ENCODE data around the gene ADCYAP1R1.
"Not testable (repeated sequence)": the region's sequence is repeated elsewhere in the genome, so short reads cannot be mapped to it uniquely, and the experiment has no call there.

Gene ADCYAP1R1

DNA sequence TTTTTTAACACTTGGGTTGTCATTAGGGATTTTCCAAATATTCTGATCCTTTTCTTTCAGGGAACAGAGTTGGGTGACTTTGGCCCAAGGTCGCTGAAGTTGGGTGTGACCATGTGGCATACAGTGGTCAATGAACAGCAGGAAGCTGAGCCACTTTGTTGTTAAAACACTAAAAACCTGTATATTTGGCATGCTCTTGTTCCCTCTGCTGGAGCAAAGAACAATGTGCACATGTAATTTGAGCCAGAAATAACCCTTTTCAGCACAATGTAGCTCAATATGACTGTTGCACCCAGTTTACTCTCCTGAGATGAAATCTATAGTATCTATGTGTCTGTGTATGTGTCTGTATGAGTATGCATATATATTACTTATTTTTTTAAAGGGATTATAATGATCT, 74.9 kb downstream of the ADCYAP1R1 start:
- DNase-seq: no peak

- no peak for DNase-seq
These were observed 77.0 kb downstream of the ADCYAP1R1 start for GRCh38 chr7:31129067-31129466.

DNA sequence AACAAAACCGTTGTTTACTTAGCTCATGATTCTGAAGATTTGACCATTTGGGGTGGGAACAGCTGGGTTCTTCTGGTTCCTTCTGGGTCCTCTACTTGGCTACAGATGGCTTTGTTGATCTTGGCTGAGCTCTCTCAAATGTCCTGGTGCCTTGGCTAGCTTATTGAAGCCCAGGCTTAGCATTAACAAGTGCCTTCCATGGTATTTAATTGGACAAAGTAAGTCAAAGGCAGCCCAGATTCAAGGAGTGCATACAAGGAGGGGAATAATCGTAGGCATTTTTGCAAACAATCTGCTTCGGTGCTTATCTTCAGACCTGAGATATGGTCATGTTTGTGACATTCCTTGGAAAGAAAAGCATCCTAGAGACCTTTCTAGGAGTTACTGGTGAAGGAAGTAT, 81.4 kb downstream of the ADCYAP1R1 start:
- no peak for DNase-seq

DNA sequence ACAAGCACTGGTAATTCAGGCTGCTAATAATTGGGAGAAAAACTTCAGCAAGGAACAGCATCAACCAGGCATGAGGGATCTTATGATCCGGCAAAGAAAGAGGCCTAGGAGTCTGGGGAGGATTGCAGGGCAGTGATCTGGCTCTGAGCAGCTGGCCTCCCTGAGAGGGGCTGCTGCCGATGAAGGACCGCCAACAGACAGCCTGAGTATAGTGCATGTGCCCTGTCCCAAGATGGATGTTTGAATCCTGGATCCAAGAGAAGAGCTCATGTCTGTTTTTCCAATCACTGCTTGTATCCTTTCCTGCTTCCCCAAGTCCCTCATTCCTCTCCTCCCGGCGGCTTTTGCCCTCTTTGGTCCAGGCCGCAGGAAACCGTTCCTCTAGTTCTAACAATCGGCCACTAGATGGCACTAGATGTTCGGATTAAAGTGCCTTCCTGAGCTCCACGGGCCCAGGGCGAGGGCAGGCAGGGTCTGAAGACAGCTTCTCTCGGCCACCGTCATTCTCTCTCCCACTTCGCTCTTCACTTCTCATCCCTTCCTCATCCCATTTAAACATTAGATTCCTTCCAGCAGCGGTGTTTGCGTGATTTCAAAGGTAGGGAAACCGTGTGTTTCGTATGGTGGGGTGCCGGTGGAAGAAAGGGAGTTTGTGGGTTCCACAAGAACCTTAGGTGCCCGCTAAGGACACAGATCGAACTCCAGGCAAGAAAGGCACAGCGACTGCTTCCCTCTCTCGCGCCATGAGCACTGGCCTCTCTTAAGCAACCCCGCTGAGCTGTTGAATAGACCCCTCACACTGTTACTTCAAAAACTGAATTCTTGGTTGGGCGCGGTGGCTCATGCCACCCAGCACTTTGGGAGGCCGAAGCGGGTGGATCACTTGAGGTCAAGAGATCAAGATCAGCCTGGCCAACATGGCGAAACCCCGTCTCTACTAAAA, 82.4 kb downstream of the ADCYAP1R1 start:
- peak in 44 of 56 donors; percentile 4 to 73 (median 31) for DNase-seq

DNA sequence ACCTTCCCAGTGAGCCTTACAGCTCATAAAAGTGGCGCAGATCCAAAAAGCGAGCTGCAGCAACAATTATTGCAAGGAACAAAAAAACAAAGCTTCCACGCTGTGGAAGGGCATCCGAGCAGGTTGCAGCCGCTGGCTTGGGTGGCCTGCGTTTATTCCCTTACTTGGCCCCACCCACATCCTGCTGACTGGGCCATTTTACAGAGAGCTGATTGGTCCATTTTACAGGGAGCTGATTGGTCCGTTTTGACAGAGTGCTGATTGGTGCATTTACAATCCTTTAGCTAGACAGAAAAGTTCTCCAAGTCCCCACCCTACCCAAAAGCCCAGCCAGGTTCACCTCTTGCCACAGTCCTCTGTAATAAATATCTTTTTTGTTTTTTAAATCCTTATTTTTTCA, 85.1 kb downstream of the ADCYAP1R1 start:
- no peak for DNase-seq

DNA sequence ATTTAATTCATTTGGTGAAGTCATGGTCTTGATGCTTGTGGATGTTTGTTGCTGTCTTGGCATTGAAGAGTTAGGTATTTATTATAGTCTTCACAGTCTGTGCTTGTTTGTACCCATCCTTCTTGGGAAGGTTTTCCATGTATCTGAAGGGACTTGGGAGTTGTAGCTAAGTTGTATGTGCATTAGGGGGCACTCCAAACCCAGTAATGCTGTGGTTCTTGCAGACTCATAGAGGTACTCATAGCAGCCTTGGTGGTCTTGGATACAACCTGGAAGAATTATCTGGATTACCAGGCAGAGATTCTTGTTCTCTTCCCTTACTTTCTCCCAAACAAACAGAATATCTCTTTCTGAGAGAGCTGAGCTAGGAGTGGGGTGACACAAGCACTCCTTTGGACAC, 93.2 kb downstream of the ADCYAP1R1 start:
- no peak for DNase-seq

DNA sequence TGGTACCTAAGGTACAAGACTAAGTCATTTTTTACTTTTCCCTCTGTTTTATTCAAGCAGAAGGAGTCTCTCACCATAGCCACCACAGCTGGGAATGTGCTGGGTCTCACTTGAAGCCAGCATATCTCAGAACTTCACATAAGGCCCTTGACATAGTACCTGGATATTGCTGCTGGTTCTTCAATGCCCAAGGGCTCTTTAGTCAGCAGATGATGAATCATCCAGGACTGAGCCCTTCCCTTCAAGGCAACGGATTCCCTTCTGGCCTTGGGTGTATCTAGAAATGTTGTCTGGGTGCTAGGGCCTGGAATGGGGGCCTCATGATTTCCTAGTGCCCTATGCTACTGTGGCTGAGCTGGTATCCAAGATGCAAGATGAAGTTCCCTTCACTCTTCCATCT, 93.9 kb downstream of the ADCYAP1R1 start:
- DNase-seq: no peak

DNA sequence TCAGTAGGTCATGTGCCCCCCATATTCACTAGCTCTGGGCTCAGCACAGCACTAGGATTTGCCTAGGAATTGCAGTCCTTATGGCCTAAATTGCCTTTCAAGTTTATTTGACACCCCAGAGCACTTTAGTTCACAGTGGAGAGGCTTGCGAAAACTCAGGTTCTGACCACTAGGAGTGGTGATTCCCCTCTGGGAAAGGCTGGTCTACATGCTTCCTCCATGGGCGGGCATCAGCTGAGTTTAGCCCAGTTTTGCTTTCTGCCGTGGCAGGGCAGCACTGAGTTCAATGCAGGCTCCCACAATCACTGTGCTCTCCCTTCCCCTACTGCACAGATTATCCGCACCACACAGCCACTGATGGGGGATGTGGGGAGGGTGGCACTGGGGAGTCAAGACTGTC, 94.4 kb downstream of the ADCYAP1R1 start:
- DNase-seq: no peak

GRCh38 chr7:31151849-31152248, 99.7 kb downstream of the ADCYAP1R1 start:
- no peak for DNase-seq

- DNase-seq: not testable (repeated sequence)
These were observed 101.2 kb downstream of the ADCYAP1R1 start for GRCh38 chr7:31153318-31153717.

DNA sequence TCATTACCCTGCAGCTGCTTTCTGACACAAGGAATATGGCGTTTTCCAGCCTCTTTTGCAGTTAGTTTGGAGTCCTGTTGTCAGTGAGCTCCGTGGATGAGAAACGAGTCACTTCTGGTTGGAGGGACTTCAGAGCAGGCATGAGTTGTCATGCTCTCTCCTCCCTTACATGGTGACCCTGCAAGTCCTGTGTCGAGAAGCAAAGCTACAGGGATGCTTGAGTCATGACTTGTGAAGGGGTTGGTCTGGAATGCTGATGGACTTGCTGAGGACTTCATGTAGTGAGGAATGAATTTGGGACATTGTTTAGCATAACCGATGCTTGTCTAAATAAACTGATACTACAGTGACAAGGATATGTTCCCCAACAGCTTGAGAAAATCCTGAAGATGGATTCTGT, 108.8 kb downstream of the ADCYAP1R1 start:
- DNase-seq: no peak
